AG04450 (cell line): ENCODE data around the gene RARB. TPM values are rescaled to one million over a fixed set of nuclear protein-coding genes. Genes with fewer than 3 reads are reported as not detected.

Experiments
- CTCF ChIA-PET: fragments of 300-600, 350-600 bp; formaldehyde crosslinking; extraction: SDS; loops from one replicate; lab custom pipeline; 2022; ENCODE audit warnings: antibody characterized with exemption, inconsistent platforms; lab: Charles Lee
- POLR2A ChIA-PET: fragments of 350-600 bp; formaldehyde crosslinking; extraction: SDS; loops from one replicate; lab custom pipeline; 2021; ENCODE audit warnings: antibody characterized with exemption, inconsistent platforms; lab: Yijun Ruan, JAX
- DNase-seq: peaks from one replicate; pipeline ENCODE4 v3.0.0-alpha.2; 2011; ENCODE audit warnings: low read depth, low spot score
- H3K27ac ChIP-seq: one replicate; pipeline ENCODE4 v1.5.1; 2012; ENCODE audit warnings: low read depth, low read length, control low read depth
- H3K27me3 ChIP-seq: one replicate; pipeline ENCODE4 v1.6.0; 2012; ENCODE audit warnings: low read length; ENCODE audit not compliant: control insufficient read depth, insufficient read depth
- H3K4me3 ChIP-seq: 2 replicates; pipeline ENCODE4 v1.5.1; 2011; ENCODE audit warnings: mild to moderate bottlenecking, low read depth, low read length, control low read depth
- H3K9me3 ChIP-seq: 2 replicates; pipeline ENCODE4 v1.5.1; 2012; ENCODE audit warnings: low read length; ENCODE audit not compliant: control insufficient read depth, insufficient read depth
- CTCF ChIP-seq: IDR thresholded peaks from 2 replicates; pipeline ENCODE4 v1.5.1; 2011; ENCODE audit warnings: low read depth, low read length, control low read depth, inconsistent platforms
- polyA plus RNA-seq: library from polyadenylated mRNA; depleted of rRNA; stranded (reverse); fragments of >200 nt; gene quantifications from 2 replicates; pipeline ENCODE4 v1.2.3, GENCODE V29; 2011

Gene RARB
- polyA plus RNA-seq, 1 experiment = 0.51 TPM

- no peak for TF ChIP-seq CTCF
- Histone ChIP-seq H3K9me3 (no peaks in the 10 kb centered on the region), H3K27ac (no peak overlapping the region), H3K27me3 (no peaks in the 10 kb centered on the region), H3K4me3 (no peak overlapping the region)
- no peak for DNase-seq
- POLR2A ChIA-PET = no interaction called here
- CTCF ChIA-PET = no interaction called here
Observed at GRCh38 chr3:25502233-25502632, 74.2 kb downstream of the RARB start.

- ChIA-PET POLR2A (no interaction called here), CTCF (no interaction called here)
- no peak for TF ChIP-seq CTCF
- Histone ChIP-seq H3K27ac (no peak overlapping the region), H3K27me3 (no peaks in the 10 kb centered on the region), H3K4me3 (no peak overlapping the region), H3K9me3 (no peaks in the 10 kb centered on the region)
- no peak for DNase-seq
Observed at GRCh38 chr3:25503898-25504301, 75.8 kb downstream of the RARB start.

- POLR2A ChIA-PET = no interaction called here
Observed at GRCh38 chr3:25505581-25505980, 77.5 kb downstream of the RARB start.

GRCh38 chr3:25507811-25508210, 79.7 kb downstream of the RARB start:
- TF ChIP-seq CTCF = no peak
- Histone ChIP-seq H3K9me3 (no peaks in the 10 kb centered on the region), H3K4me3 (no peak overlapping the region), H3K27me3 (no peaks in the 10 kb centered on the region), H3K27ac (no peak overlapping the region)
- ChIA-PET POLR2A (no interaction called here), CTCF (no interaction called here)
- no peak for DNase-seq

More at GRCh38 chr3:25505581-25505980, 77.5 kb downstream of the RARB start:
- no peak overlapping the region for H3K27ac ChIP-seq
- H3K9me3 ChIP-seq = no peaks in the 10 kb centered on the region
- no peak for TF ChIP-seq CTCF
- no peak for DNase-seq
- CTCF ChIA-PET = interaction anchor here (0.6 to 0.7 kb wide), 2 partner anchors 34 to 218 kb away, joined by 4 read pairs; no protein-coding TSS in a partner anchor
- H3K4me3 ChIP-seq = no peak overlapping the region
- no peaks in the 10 kb centered on the region for H3K27me3 ChIP-seq

- Histone ChIP-seq H3K27me3 (no peaks in the 10 kb centered on the region), H3K4me3 (no peak overlapping the region), H3K9me3 (no peaks in the 10 kb centered on the region), H3K27ac (no peak overlapping the region)
- no peak for TF ChIP-seq CTCF
- ChIA-PET POLR2A (no interaction called here), CTCF (interaction anchor here (0.7 kb wide), 1 partner anchor 89 kb away, joined by 3 read pairs; no protein-coding TSS in a partner anchor)
- no peak for DNase-seq
Observed at GRCh38 chr3:25508433-25508832, 80.4 kb downstream of the RARB start.
